WTC11 (cell line): ENCODE data around the gene HNRNPCL4. TPM values are rescaled to one million over a fixed set of nuclear protein-coding genes. Genes with fewer than 3 reads are reported as not detected.
"Not testable (repeated sequence)": the region's sequence is repeated elsewhere in the genome, so short reads cannot be mapped to it uniquely, and the experiment has no call there.

Source experiments
- ATAC-seq: fragments of 200-7000 bp; cut with Tn5 transposase; 2 replicates; pipeline ENCODE4 v1.10.0; 2021; ENCODE audit warnings: mild to moderate bottlenecking, moderate library complexity
- Bru-seq: library from RNA; stranded (reverse); fragments of 400-500 nt; gene quantifications from one replicate; lab custom pipeline; 2021; lab: Mats Ljungman, UMichigan
- CTCF ChIA-PET: fragments of 300-600 bp; sonication (Branson Sonifier 250); formaldehyde crosslinking; loops from one replicate; lab custom pipeline; 2021; ENCODE audit warnings: antibody characterized with exemption; lab: Charles Lee
- POLR2A ChIA-PET: fragments of 350-600 bp; sonication (Branson Sonifier 250); formaldehyde crosslinking; loops from one replicate; lab custom pipeline; 2021; ENCODE audit warnings: antibody characterized with exemption; lab: Charles Lee
- DNase-seq: peaks from one replicate; pipeline ENCODE4 v3.0.0; 2021; ENCODE audit warnings: low spot score
- H3K27ac Mint-ChIP-seq: 2 replicates; pipeline ENCODE4 v1.8.0; 2021; ENCODE audit warnings: mixed read lengths
- H3K27me3 Mint-ChIP-seq: 2 replicates; pipeline ENCODE4 v1.8.0; 2021; ENCODE audit warnings: low read depth, mild to moderate bottlenecking, moderate library complexity, mixed read lengths
- H3K36me3 Mint-ChIP-seq: 2 replicates; pipeline ENCODE4 v1.8.0; 2021; ENCODE audit warnings: mixed read lengths
- H3K4me1 Mint-ChIP-seq: 2 replicates; pipeline ENCODE4 v1.8.0; 2022; ENCODE audit warnings: mixed read lengths
- H3K4me3 Mint-ChIP-seq: 2 replicates; pipeline ENCODE4 v1.8.0; 2021; ENCODE audit warnings: mild to moderate bottlenecking, moderate library complexity, mixed read lengths
- H3K9me3 Mint-ChIP-seq: 2 replicates; pipeline ENCODE4 v1.8.0; 2021; ENCODE audit warnings: mixed read lengths
- long read RNA-seq, 3 experiments: library from RNA in 1 of 3; library from capped mRNA in 1 of 3; library from polyadenylated mRNA in 1 of 3; unstranded in 2 of 3; stranded (forward) in 1 of 3; transcript quantifications; one replicate each; pipeline ENCODE4 v2.0.0, GENCODE V29; 2021
- total RNA-seq: library from RNA; stranded (reverse); gene quantifications from 3 replicates; pipeline ENCODE4 v1.2.3, GENCODE V29; 2021

The HNRNPCL4 gene
- total RNA-seq, result not detected in 3 replicates
- Bru-seq, nascent RNA, result not detected
- long read RNA-seq, experiment 1, result 0 reads
- long read RNA-seq, experiment 2, result 0 reads
- long read RNA-seq, experiment 3, result 0 reads

GRCh38 chr1:13165531-13165930 lies at the start of gene HNRNPCL4:
Gene HNRNPCL4 (minus strand): TSS chr1:13165631. CDS start chr1:13165467, 164 bp downstream.
- CTCF ChIA-PET, H3K4me1 Mint-ChIP-seq, ATAC-seq, H3K27me3 Mint-ChIP-seq, DNase-seq, H3K9me3 Mint-ChIP-seq, H3K4me3 Mint-ChIP-seq, H3K36me3 Mint-ChIP-seq, H3K27ac Mint-ChIP-seq, POLR2A ChIA-PET: not testable (repeated sequence)

- H3K4me1 Mint-ChIP-seq, H3K27ac Mint-ChIP-seq, H3K4me3 Mint-ChIP-seq, H3K9me3 Mint-ChIP-seq, DNase-seq, POLR2A ChIA-PET, CTCF ChIA-PET, H3K27me3 Mint-ChIP-seq, H3K36me3 Mint-ChIP-seq: not testable (repeated sequence)
- peak; percentile 36; the same call in 1 of the 2 replicates for ATAC-seq
Observed at GRCh38 chr1:13208712-13209111, 43.3 kb upstream of the HNRNPCL4 start.

- ATAC-seq, H3K9me3 Mint-ChIP-seq, CTCF ChIA-PET, H3K27me3 Mint-ChIP-seq, H3K4me3 Mint-ChIP-seq, POLR2A ChIA-PET, H3K36me3 Mint-ChIP-seq, DNase-seq, H3K27ac Mint-ChIP-seq, H3K4me1 Mint-ChIP-seq: not testable (repeated sequence)
Observed at GRCh38 chr1:13201309-13201708, 35.9 kb upstream of the HNRNPCL4 start, which contains the start of gene PRAMEF13. Gene PRAMEF13 (minus strand): TSS chr1:13201409. CDS start chr1:13199589, 1,820 bp downstream.

GRCh38 chr1:13171548-13171947 lies 6.1 kb upstream of the HNRNPCL4 start, which contains the start of gene PRAMEF9:
Gene PRAMEF9 (plus strand): TSS chr1:13171848. CDS start chr1:13175281, 3,433 bp downstream.
- H3K27ac Mint-ChIP-seq, H3K36me3 Mint-ChIP-seq, H3K27me3 Mint-ChIP-seq, ATAC-seq, H3K4me3 Mint-ChIP-seq, H3K4me1 Mint-ChIP-seq, DNase-seq, H3K9me3 Mint-ChIP-seq, POLR2A ChIA-PET, CTCF ChIA-PET: not testable (repeated sequence)

GRCh38 chr1:13155909-13156308 lies 9.5 kb downstream of the HNRNPCL4 start, which contains the start of gene PRAMEF26:
Gene PRAMEF26 (minus strand): TSS chr1:13156009. CDS start chr1:13153095, 2,914 bp downstream.
- POLR2A ChIA-PET, H3K27ac Mint-ChIP-seq, H3K9me3 Mint-ChIP-seq, H3K4me3 Mint-ChIP-seq, CTCF ChIA-PET, ATAC-seq, H3K4me1 Mint-ChIP-seq, DNase-seq, H3K36me3 Mint-ChIP-seq, H3K27me3 Mint-ChIP-seq: not testable (repeated sequence)

- H3K27ac Mint-ChIP-seq, DNase-seq, H3K27me3 Mint-ChIP-seq, POLR2A ChIA-PET, H3K4me3 Mint-ChIP-seq, CTCF ChIA-PET, ATAC-seq, H3K4me1 Mint-ChIP-seq: not testable (repeated sequence)
- peaks cover 74% of the 10 kb centered on the region for H3K36me3 Mint-ChIP-seq
- H3K9me3 Mint-ChIP-seq, result peaks cover 84% of the 10 kb centered on the region
Observed at GRCh38 chr1:13116754-13117153, 48.7 kb downstream of the HNRNPCL4 start, which contains the start of gene HNRNPCL2. Gene HNRNPCL2 (minus strand): TSS chr1:13116854. CDS start chr1:13116400, 454 bp downstream.

Other genes with a start within 250 kb of the HNRNPCL4 start
- gene PRAMEF7, start 249.0 kb downstream of the HNRNPCL4 start, total RNA-seq, result not detected in 3 replicates
- not detected in 3 replicates for gene PRAMEF6, start 218.1 kb downstream of the HNRNPCL4 start, total RNA-seq
- not detected in 3 replicates for gene PRAMEF27, start 109.1 kb downstream of the HNRNPCL4 start, total RNA-seq
- gene HNRNPCL3, start 104.9 kb downstream of the HNRNPCL4 start, total RNA-seq, result not detected in 3 replicates
- gene PRAMEF25, start 94.9 kb downstream of the HNRNPCL4 start, total RNA-seq, result not detected in 3 replicates
- not detected in 3 replicates for gene HNRNPCL2, start 48.8 kb downstream of the HNRNPCL4 start, total RNA-seq
- gene PRAMEF26, start 9.6 kb downstream of the HNRNPCL4 start, total RNA-seq, result not detected in 3 replicates
- gene PRAMEF9, start 6.2 kb upstream of the HNRNPCL4 start, total RNA-seq, result not detected in 3 replicates
- not detected in 3 replicates for gene PRAMEF13, start 35.8 kb upstream of the HNRNPCL4 start, total RNA-seq
- gene PRAMEF18, start 60.5 kb upstream of the HNRNPCL4 start, total RNA-seq, result not detected in 3 replicates
- gene PRAMEF5, start 88.6 kb upstream of the HNRNPCL4 start, total RNA-seq, result not detected in 3 replicates
- gene PRAMEF8, start 119.5 kb upstream of the HNRNPCL4 start, total RNA-seq, result not detected in 3 replicates
- gene PRAMEF33, start 137.9 kb upstream of the HNRNPCL4 start, total RNA-seq, result not detected in 3 replicates
- gene PRAMEF15, start 149.9 kb upstream of the HNRNPCL4 start, total RNA-seq, result not detected in 3 replicates
- gene PRAMEF14, start 181.5 kb upstream of the HNRNPCL4 start, total RNA-seq, result not detected in 3 replicates
- gene PRAMEF19, start 206.3 kb upstream of the HNRNPCL4 start, total RNA-seq, result not detected in 3 replicates
- not detected in 3 replicates for gene PRAMEF17, start 224.0 kb upstream of the HNRNPCL4 start, total RNA-seq
- gene PRAMEF20, start 244.8 kb upstream of the HNRNPCL4 start, total RNA-seq, result not detected in 3 replicates